Stomach (tissue), 9 donors: ENCODE results near the gene TUBGCP5. TPM values are rescaled to one million over a fixed set of nuclear protein-coding genes. Genes with fewer than 3 reads are reported as not detected.
"Not testable (repeated sequence)": the region's sequence is repeated elsewhere in the genome, so short reads cannot be mapped to it uniquely, and the experiment has no call there.

Source experiments
- DNase-seq, 2 donors: peaks; one replicate each; pipeline versions ENCODE4 v3.0.0 to v3.0.0-alpha.2; 2013 to 2019
- H3K27ac ChIP-seq, 5 donors: fragments of 200-600 bp in 4 of 5; sonication (generic) in 4 of 5; one replicate each; pipeline ENCODE4 v1.5.1; 2013 to 2019; ENCODE audit warnings: mild to moderate bottlenecking in 1 of 5, moderate library complexity in 1 of 5
- H3K27me3 ChIP-seq, 3 donors: fragments of 200-600 bp; sonication (generic); one replicate each; pipeline ENCODE4 v1.5.1; 2017 to 2019; ENCODE audit warnings: mixed run types in 1 of 3
- H3K36me3 ChIP-seq, 4 donors: fragments of 200-600 bp; sonication (generic); 1 replicate in 3 of 4; 2 replicates in 1 of 4; pipeline ENCODE4 v1.5.1; 2016 to 2019
- H3K4me1 ChIP-seq, 4 donors: fragments of 200-600 bp; sonication (generic); one replicate each; pipeline ENCODE4 v1.5.1; 2016 to 2019
- H3K4me3 ChIP-seq, 4 donors: fragments of 200-600 bp; sonication (generic) in 3 of 4; one replicate each; pipeline ENCODE4 v1.5.1; 2016 to 2019; ENCODE audit warnings: mild to moderate bottlenecking in 1 of 4
- H3K9me3 ChIP-seq, 4 donors: fragments of 200-600 bp; sonication (generic); one replicate each; pipeline ENCODE4 v1.5.1; 2016 to 2019
- EP300 ChIP-seq: sonication (generic); formaldehyde crosslinking; IDR thresholded peaks from one replicate; pipeline ENCODE4 v1.6.1; 2017; ENCODE audit warnings: antibody characterized with exemption
- POLR2A ChIP-seq, 4 donors: fragments of 450-650 bp; IDR thresholded peaks; one replicate each; pipeline ENCODE4 v1.6.1; 2016; ENCODE audit warnings: antibody characterized with exemption in 4 of 4, control low read depth in 2 of 4, mild to moderate bottlenecking in 1 of 4, moderate library complexity in 1 of 4
- POLR2AphosphoS5 ChIP-seq, 3 donors: sonication (generic); formaldehyde crosslinking; IDR thresholded peaks; one replicate each; pipeline ENCODE4 v1.6.1; 2016; ENCODE audit warnings: antibody characterized with exemption in 3 of 3
- WGBS, 5 donors: extraction: QIAGEN DNeasy Blood & Tissue Kit in 3 of 5; methylation state at CpG; one replicate each; pipeline versions ENCODE4 v1.1.5 to v1.1.7; 2013 to 2018; 5-methylcytosine and 5-hydroxymethylcytosine counted together
- intact Hi-C: fragments of 100-400 bp; cut with DNase I; formaldehyde crosslinking; loops from one replicate; pipeline ENCODE4 v1.15.1; 2023; ENCODE audit warnings: low total_unique reads
- polyA plus RNA-seq, 3 donors: library from polyadenylated mRNA; stranded (reverse); fragments of 200-250 nt; gene quantifications; one replicate each; pipeline ENCODE4 v1.2.3, GENCODE V29; 2013
- total RNA-seq, 5 donors: library from RNA; depleted of rRNA; stranded (reverse); fragments of >200 nt; gene quantifications; one replicate each; pipeline versions ENCODE4 v1.1.0 to v1.2.3, GENCODE V29; 2014 to 2016
- TF ChIP-seq, protein P1 (sequence below), 7 experiments: fragments of 450-650 bp in 4 of 7; fragments of 200-600 bp in 3 of 7; sonication (generic) in 3 of 7; IDR thresholded peaks; one replicate each; pipeline ENCODE4 v1.5.1; 2016 to 2019; ENCODE audit warnings: antibody characterized with exemption in 7 of 7, control low read depth in 2 of 7, mild to moderate bottlenecking in 1 of 7
- donor health status: healthy with polysubstance abuse.
- donor health status: Bipolar disorder and iron deficiency.
- donor health status: healthy.

The TUBGCP5 gene
- total and polyA plus RNA-seq, 8 donors: 4.1 to 44.2 (median 9.9) TPM

DNA sequence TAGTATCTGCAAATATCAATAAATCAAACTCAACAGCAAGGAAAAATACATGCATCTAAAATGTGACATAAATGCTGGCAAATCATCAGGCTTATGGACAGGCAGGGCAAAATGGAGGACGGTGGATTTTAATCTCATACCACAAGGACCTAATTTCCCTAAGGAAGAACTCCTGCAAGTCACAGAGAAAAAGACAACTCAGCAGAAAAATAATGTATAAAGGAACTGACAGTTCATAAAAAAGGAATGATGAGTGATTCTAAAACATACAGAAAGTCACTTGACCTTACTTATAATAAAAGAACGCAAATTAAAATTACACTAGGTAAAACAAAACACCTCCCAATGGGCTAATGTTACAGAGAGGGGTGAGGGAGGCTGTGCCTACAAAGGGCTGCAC, 17.2 kb downstream of the TUBGCP5 start:
- no peak for TF ChIP-seq EP300
- TF ChIP-seq, protein P1, sequence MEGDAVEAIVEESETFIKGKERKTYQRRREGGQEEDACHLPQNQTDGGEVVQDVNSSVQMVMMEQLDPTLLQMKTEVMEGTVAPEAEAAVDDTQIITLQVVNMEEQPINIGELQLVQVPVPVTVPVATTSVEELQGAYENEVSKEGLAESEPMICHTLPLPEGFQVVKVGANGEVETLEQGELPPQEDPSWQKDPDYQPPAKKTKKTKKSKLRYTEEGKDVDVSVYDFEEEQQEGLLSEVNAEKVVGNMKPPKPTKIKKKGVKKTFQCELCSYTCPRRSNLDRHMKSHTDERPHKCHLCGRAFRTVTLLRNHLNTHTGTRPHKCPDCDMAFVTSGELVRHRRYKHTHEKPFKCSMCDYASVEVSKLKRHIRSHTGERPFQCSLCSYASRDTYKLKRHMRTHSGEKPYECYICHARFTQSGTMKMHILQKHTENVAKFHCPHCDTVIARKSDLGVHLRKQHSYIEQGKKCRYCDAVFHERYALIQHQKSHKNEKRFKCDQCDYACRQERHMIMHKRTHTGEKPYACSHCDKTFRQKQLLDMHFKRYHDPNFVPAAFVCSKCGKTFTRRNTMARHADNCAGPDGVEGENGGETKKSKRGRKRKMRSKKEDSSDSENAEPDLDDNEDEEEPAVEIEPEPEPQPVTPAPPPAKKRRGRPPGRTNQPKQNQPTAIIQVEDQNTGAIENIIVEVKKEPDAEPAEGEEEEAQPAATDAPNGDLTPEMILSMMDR (IDR thresholded peaks at IDR 0.05): no peak
- TF ChIP-seq POLR2AphosphoS5 (IDR thresholded peaks at IDR 0.05): no peak
- TF ChIP-seq POLR2A (IDR thresholded peaks at IDR 0.05): no peak
- intact Hi-C loops: no loop called here
- no peaks in the 10 kb centered on the region for H3K9me3 ChIP-seq
- peaks cover 77 to 100% (median 100%) of the 10 kb centered on the region in 4 donors for H3K36me3 ChIP-seq
- no peak for DNase-seq
- 90 to 100% (median 90%) methylated on average over 2 of the region's 2 CpGs for WGBS, 5 donors
- H3K4me3 ChIP-seq: no peak overlapping the region
- H3K27ac ChIP-seq: no peak overlapping the region
- H3K27me3 ChIP-seq: no peaks in the 10 kb centered on the region
- H3K4me1 ChIP-seq: no peaks in the 10 kb centered on the region

DNA sequence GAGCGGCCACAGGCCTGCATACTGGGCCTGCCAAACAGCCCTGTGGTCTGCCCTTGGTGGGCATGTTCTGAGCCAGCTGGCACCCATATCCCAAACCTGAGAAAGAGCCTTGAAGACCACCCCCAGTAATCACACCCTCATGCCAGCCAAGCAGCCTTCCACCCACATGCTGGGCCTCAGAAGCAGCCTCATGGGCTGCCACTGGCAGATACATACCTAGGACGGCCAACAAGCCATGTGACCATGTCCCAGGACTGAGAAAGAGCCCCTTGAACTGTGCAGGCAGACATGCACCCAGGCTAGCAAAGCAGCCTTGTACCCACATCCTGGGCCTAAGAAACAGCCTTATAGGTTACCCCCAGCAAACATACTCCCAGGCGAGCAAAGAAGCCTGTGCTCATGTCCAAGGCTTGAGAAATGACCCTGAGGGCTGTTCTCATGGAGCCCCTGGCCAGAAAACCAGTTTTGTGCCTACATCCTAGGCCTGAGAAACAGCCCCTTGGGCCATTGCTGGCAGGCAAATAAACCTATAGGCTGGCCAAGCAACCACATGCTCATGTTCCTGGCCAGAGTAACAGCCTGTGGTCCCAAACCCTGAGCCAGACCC, 24.9 kb downstream of the TUBGCP5 start:
- 94 to 100% (median 97%) methylated on average over 2 to 3 of the region's 3 CpGs for WGBS, 5 donors
- H3K4me1 ChIP-seq: no peaks in the 10 kb centered on the region
- no peaks in the 10 kb centered on the region for H3K9me3 ChIP-seq
- H3K4me3 ChIP-seq: no peak overlapping the region
- intact Hi-C loops: no loop called here
- TF ChIP-seq, protein P1 (IDR thresholded peaks at IDR 0.05): no peak
- TF ChIP-seq POLR2AphosphoS5 (IDR thresholded peaks at IDR 0.05): no peak
- no peak for TF ChIP-seq EP300
- no peak for TF ChIP-seq POLR2A (IDR thresholded peaks at IDR 0.05)
- no peak for DNase-seq
- H3K27me3 ChIP-seq: no peaks in the 10 kb centered on the region
- H3K36me3 ChIP-seq: peaks cover 37 to 100% (median 99%) of the 10 kb centered on the region in 4 donors
- no peak overlapping the region for H3K27ac ChIP-seq

DNA sequence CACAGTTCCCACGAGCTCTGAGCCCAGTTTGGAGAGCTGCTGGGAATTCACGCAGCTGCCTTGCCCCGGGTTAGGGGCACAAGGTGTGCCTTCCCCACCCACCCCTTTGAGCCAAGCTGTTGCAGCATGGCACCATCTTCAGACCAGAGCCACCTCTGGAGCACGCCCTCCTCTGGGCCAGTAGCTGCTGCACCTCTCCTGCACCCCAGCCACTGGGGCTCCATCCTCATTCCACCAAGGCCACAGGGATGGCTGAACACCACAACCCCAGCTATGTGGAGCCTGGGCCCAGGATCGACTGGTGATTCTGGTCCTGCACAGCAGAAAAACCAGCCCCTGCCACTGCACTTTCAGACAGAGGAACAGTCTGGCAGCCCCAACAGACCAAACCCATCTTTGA, 25.7 kb downstream of the TUBGCP5 start:
- Histone ChIP-seq H3K9me3 (no peaks in the 10 kb centered on the region), H3K27me3 (no peaks in the 10 kb centered on the region), H3K36me3 (peaks cover 29 to 100% (median 99%) of the 10 kb centered on the region in 4 donors), H3K4me3 (no peak overlapping the region), H3K4me1 (no peaks in the 10 kb centered on the region), H3K27ac (no peak overlapping the region)
- no peak for DNase-seq
- intact Hi-C loops: no loop called here
- WGBS, 5 donors: 87 to 97% (median 95%) methylated on average over 5 of the region's 5 CpGs
- TF ChIP-seq POLR2AphosphoS5 (IDR thresholded peaks at IDR 0.05): no peak
- TF ChIP-seq EP300: no peak
- TF ChIP-seq, protein P1 (IDR thresholded peaks at IDR 0.05): no peak
- TF ChIP-seq POLR2A (IDR thresholded peaks at IDR 0.05): no peak

DNA sequence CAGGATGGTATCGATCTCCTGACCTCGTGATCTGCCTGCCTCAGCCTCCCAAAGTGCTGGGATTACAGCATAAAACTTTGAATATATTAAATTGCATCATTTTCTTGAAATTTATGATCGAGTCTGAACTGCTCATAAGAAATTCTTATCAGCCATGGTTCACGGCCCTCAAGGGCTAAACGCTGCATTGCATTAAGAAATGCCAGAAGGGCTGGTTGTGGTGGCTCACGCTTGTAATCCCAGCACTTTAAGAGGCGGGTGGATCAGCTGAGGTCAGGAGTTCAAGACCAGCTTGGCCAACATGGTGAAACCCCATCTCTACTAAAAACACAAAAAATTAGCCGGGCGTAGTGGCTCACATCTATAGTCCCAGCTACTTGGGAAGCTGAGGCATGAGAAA, 26.8 kb downstream of the TUBGCP5 start:
- H3K27me3 ChIP-seq, H3K9me3 ChIP-seq, H3K4me3 ChIP-seq, intact Hi-C loops, DNase-seq, H3K27ac ChIP-seq, H3K4me1 ChIP-seq: not testable (repeated sequence)
- peaks cover 27 to 100% (median 99%) of the 10 kb centered on the region in 4 donors for H3K36me3 ChIP-seq
- 93 to 99% (median 97%) methylated on average over 9 of the region's 9 CpGs for WGBS, 5 donors

- peaks cover 55 to 97% (median 95%) of the 10 kb centered on the region in 4 donors for H3K36me3 ChIP-seq
- no peaks in the 10 kb centered on the region for H3K4me1 ChIP-seq
- no peaks in the 10 kb centered on the region for H3K27me3 ChIP-seq
- TF ChIP-seq POLR2AphosphoS5 (IDR thresholded peaks at IDR 0.05) (no peak), POLR2A (IDR thresholded peaks at IDR 0.05) (no peak), EP300 (no peak)
- TF ChIP-seq, protein P1 (IDR thresholded peaks at IDR 0.05): no peak
- WGBS, 5 donors: 95 to 100% (median 98%) methylated on average over 5 of the region's 5 CpGs
- intact Hi-C loops: no loop called here
- DNase-seq: no peak
- H3K9me3 ChIP-seq: no peaks in the 10 kb centered on the region
- H3K4me3 ChIP-seq: no peak overlapping the region
- no peak overlapping the region for H3K27ac ChIP-seq
Observed at GRCh38 chr15:23003736-23004135, 35.6 kb downstream of the TUBGCP5 start.
